ENCODE measurements around the gene NUBP2. TPM values are rescaled to one million over a fixed set of nuclear protein-coding genes. Genes with fewer than 3 reads are reported as not detected.

The NUBP2 gene
- total and polyA plus RNA-seq, 7 experiments from 2014 or later, result 39.3 to 98.9 (median 57.4) TPM

DNA sequence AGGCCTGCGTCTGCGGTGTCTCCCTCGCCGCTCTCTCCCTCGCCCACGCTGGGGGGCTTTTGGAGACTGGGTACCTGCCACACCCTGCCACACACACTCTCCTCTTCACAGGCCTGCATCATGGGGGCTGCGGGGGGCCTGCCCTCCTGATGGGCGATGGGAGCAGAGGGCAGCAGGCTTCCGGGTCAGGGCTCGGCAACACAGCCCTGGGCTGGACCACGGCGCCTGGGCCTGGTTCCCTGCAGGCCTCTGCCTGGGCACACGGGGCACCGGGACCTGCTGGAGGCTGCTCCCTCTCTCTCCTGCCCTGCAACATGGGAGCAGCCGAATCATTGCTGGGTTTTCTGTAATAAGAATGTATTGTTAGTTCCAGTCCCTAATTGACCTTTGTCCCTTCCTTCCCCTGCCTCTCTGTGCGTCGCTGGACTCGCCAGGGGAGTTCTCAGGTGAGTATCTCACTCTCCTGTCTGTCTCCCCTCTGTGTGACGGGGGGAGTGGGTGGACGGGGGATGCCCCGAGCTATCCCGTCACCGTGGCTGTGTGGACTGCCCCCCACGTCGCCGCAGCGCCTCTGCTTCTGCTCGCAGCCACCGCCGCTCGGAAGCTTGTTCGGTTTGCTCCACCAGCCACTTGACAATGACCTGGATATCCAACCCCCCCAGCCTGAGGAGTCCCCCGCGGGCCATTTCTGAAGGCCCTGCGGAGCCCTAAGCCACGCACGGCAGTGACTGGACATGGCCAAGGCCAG lies 24.9 kb upstream of the NUBP2 start:
- no peak for DNase-seq
- ChIA-PET POLR2A (no interaction called here), CTCF (no interaction called here)
- Histone ChIP-seq H3K9me3 (ENCODE audit: control insufficient read depth in 2 of 3, low read length in 3 of 3) (no peaks in the 10 kb centered on the region), H3K27me3 (ENCODE audit: control insufficient read depth in 2 of 2, insufficient read depth in 2 of 2, low read length in 2 of 2) (no peaks in the 10 kb centered on the region), H3K4me3 (ENCODE audit: low read length) (no peak overlapping the region), H3K36me3 (ENCODE audit: control insufficient read depth in 2 of 3, insufficient read depth in 3 of 3, low read length in 3 of 3) (peaks cover 0 to 67% (median 4%) of the 10 kb centered on the region in 3 experiments), H3K27ac (ENCODE audit: low read depth, low read length) (no peak overlapping the region), H3K4me1 (ENCODE audit: control insufficient read depth in 2 of 2, insufficient read depth in 2 of 2, low read length in 2 of 2) (no peaks in the 10 kb centered on the region)
- Mint-ChIP-seq H3K9me3 (no peaks in the 10 kb centered on the region), H3K27ac (peak overlapping the region in 3 of 9 donors; percentile 17 to 77 (median 46)), H3K4me1 (peaks cover 0 to 21% (median 14%) of the 10 kb centered on the region in 7 donors), H3K27me3 (no peaks in the 10 kb centered on the region), H3K36me3 (peaks cover 0 to 22% (median 3%) of the 10 kb centered on the region in 5 donors), H3K4me3 (peak overlapping the region in 2 of 10 donors; percentile 55 to 58)
- ATAC-seq, result peak; percentile 20
- intact Hi-C loops (cut with micrococcal nuclease), result no loop called here

DNA sequence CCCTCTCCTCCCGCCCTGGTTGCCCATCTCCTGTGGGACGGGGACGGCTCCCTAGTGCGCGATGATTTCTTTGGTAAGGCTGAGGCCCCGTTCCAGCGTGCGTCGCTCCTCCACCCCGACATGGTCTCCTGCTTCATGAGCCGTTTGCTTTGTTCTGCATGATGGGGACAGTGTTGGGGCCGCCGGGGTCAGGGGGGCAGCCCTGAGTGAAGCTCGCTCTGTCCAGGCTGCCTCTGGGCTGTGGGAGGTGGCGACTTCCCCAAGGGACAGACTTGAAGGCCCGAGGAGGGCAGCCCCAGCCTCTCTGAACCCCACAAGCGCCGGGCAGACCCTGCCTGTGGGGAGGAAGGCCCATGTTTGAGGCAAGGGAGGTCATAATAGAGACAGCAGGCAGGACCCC lies 23.8 kb upstream of the NUBP2 start:
- no peak for ATAC-seq
- Histone ChIP-seq H3K27ac (ENCODE audit: low read depth, low read length) (no peak overlapping the region), H3K27me3 (ENCODE audit: control insufficient read depth in 2 of 2, insufficient read depth in 2 of 2, low read length in 2 of 2) (no peaks in the 10 kb centered on the region), H3K36me3 (ENCODE audit: control insufficient read depth in 2 of 3, insufficient read depth in 3 of 3, low read length in 3 of 3) (peaks cover 0 to 71% (median 4%) of the 10 kb centered on the region in 3 experiments), H3K4me1 (ENCODE audit: control insufficient read depth in 2 of 2, insufficient read depth in 2 of 2, low read length in 2 of 2) (no peaks in the 10 kb centered on the region), H3K9me3 (ENCODE audit: control insufficient read depth in 2 of 3, low read length in 3 of 3) (no peaks in the 10 kb centered on the region), H3K4me3 (ENCODE audit: low read length) (no peak overlapping the region)
- intact Hi-C loops (cut with micrococcal nuclease), result no loop called here
- DNase-seq, result no peak
- no peaks in the 10 kb centered on the region for H3K9me3 Mint-ChIP-seq
- POLR2A ChIA-PET, result no interaction called here
- peak overlapping the region in 1 of 9 donors; percentile 59 for H3K27ac Mint-ChIP-seq
- no peaks in the 10 kb centered on the region for H3K27me3 Mint-ChIP-seq
- CTCF ChIA-PET, result no interaction called here
- H3K4me1 Mint-ChIP-seq, result peaks cover 0 to 21% (median 14%) of the 10 kb centered on the region in 7 donors
- peaks cover 0 to 20% (median 3%) of the 10 kb centered on the region in 5 donors for H3K36me3 Mint-ChIP-seq
- no peak overlapping the region for H3K4me3 Mint-ChIP-seq

DNA sequence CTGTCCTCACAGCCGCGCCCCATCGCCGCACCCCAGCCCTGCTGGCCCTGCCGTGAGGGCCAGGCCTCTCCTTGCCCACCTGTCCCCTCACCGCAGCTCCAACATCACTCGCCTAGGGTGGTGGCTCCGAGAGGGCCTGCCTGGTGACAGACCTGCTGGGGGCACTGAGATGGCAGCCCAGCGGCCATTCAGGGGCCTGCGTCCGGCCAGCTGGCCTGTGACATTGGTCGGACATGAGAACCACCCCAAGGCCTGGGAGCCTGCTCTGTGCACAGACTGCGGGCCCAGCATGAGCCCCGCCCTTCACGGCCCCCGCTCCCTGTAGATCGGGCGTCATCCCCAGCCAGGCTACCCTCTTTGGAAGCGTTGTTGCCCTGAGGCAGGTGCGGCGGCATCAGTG lies 23.2 kb upstream of the NUBP2 start:
- intact Hi-C loops (cut with micrococcal nuclease), result no loop called here
- ATAC-seq (no peak), DNase-seq (no peak)
- Mint-ChIP-seq H3K27ac (no peak overlapping the region), H3K4me1 (peaks cover 0 to 21% (median 14%) of the 10 kb centered on the region in 7 donors), H3K36me3 (peaks cover 0 to 20% (median 3%) of the 10 kb centered on the region in 5 donors), H3K27me3 (no peaks in the 10 kb centered on the region), H3K9me3 (no peaks in the 10 kb centered on the region), H3K4me3 (no peak overlapping the region)
- Histone ChIP-seq H3K27me3 (ENCODE audit: control insufficient read depth in 2 of 2, insufficient read depth in 2 of 2, low read length in 2 of 2) (no peaks in the 10 kb centered on the region), H3K4me1 (ENCODE audit: control insufficient read depth in 2 of 2, insufficient read depth in 2 of 2, low read length in 2 of 2) (no peaks in the 10 kb centered on the region), H3K9me3 (ENCODE audit: control insufficient read depth in 2 of 3, low read length in 3 of 3) (no peaks in the 10 kb centered on the region), H3K27ac (ENCODE audit: low read depth, low read length) (no peak overlapping the region), H3K4me3 (ENCODE audit: low read length) (no peak overlapping the region), H3K36me3 (ENCODE audit: control insufficient read depth in 2 of 3, insufficient read depth in 3 of 3, low read length in 3 of 3) (peaks cover 0 to 71% (median 4%) of the 10 kb centered on the region in 3 experiments)
- ChIA-PET POLR2A (no interaction called here), CTCF (no interaction called here)

DNA sequence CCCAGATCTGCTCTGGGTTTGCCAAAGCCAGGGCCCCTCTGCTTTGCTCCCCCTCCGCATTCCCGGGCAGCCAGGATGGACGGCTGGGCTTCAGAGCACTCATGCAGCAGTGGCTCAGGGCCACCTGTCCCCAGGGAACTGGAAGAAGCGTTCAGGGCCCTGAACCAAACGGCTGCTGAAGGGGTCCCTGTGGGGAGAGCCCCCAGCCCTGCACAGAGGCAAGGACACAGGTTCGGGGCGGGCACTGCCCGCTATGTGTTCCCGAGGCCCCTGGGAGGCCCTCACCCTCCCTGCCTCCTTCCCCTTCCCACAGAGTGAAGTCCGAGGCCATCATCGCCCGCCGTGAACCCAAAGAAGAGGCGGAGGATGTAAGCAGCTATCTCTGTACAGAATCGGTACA lies 21.8 kb upstream of the NUBP2 start:
- no peaks in the 10 kb centered on the region for H3K27me3 ChIP-seq (ENCODE audit: control insufficient read depth in 2 of 2, insufficient read depth in 2 of 2, low read length in 2 of 2)
- H3K4me1 ChIP-seq (ENCODE audit: control insufficient read depth in 2 of 2, insufficient read depth in 2 of 2, low read length in 2 of 2), result no peaks in the 10 kb centered on the region
- Mint-ChIP-seq H3K9me3 (no peaks in the 10 kb centered on the region), H3K4me3 (no peak overlapping the region), H3K4me1 (peaks cover 0 to 20% (median 13%) of the 10 kb centered on the region in 7 donors), H3K27me3 (no peaks in the 10 kb centered on the region), H3K27ac (peak overlapping the region in 1 of 9 donors; percentile 85), H3K36me3 (peaks cover 0 to 14% (median 3%) of the 10 kb centered on the region in 5 donors)
- ChIA-PET CTCF (no interaction called here), POLR2A (interaction anchor here (0.9 kb wide), 1 partner anchor 22 kb away, joined by 3 read pairs; the partner anchor contains the start of genes NUBP2 and SPSB3)
- H3K27ac ChIP-seq (ENCODE audit: low read depth, low read length), result no peak overlapping the region
- H3K4me3 ChIP-seq (ENCODE audit: low read length), result no peak overlapping the region
- no peaks in the 10 kb centered on the region for H3K9me3 ChIP-seq (ENCODE audit: control insufficient read depth in 2 of 3, low read length in 3 of 3)
- DNase-seq, result no peak
- peaks cover 0 to 78% (median 4%) of the 10 kb centered on the region in 3 experiments for H3K36me3 ChIP-seq (ENCODE audit: control insufficient read depth in 2 of 3, insufficient read depth in 3 of 3, low read length in 3 of 3)
- intact Hi-C loops (cut with micrococcal nuclease), result no loop called here
- no peak for ATAC-seq

DNA sequence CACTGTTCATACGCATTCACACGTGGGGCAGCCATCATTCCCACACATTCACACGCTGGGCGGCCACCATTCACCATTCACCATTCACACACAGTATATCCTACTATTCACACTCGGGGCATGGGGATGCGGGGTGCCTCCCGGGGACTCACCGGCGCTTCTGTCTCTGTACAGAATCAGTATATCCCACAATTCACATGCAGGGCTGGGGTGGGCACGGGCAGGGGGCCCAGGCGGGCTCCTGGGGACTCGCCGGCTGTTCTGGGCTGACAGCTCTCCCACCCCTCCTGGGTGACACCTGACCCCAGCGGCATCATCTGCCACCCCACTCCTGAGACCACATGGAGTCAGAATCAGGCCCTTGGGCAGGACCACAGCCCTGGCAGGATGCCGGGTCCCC lies 21.0 kb upstream of the NUBP2 start:
- CTCF ChIA-PET, result no interaction called here
- POLR2A ChIA-PET, result no interaction called here

DNA sequence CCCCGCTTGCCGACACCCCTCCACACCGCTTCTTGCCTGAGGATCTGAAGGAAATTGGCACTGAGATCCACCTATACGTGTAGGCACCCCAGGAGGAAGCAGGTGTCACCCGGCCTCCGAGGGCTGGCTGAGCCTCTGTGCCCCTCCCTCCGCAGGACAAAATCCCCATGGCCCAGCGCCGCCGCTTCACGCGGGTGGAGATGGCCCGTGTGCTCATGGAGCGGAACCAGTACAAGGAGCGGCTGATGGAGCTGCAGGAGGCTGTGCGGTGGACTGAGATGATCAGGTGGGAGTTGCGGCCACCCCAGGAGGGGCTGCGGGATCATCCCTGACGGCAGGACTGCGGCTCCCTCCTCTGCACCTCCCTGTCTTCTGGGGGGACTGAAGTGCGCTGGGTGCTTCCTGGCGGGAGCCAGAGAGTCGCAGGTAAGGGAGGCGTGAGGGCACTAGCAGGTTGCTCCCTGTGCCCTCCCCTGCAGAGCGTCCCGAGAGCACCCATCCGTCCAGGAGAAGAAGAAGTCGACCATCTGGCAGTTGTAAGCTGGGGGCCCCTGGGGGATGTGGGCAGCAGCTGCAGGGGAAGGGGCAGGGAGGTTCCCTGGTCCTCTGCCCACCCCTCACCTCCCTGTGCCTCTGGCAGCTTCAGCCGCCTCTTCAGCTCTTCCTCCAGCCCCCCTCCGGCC lies 20.4 kb upstream of the NUBP2 start:
- Histone ChIP-seq H3K4me3 (ENCODE audit: low read length) (no peak overlapping the region), H3K4me1 (ENCODE audit: control insufficient read depth in 2 of 2, insufficient read depth in 2 of 2, low read length in 2 of 2) (no peaks in the 10 kb centered on the region), H3K36me3 (ENCODE audit: control insufficient read depth in 2 of 3, insufficient read depth in 3 of 3, low read length in 3 of 3) (peaks cover 0 to 92% (median 4%) of the 10 kb centered on the region in 3 experiments), H3K27ac (ENCODE audit: low read depth, low read length) (no peak overlapping the region), H3K9me3 (ENCODE audit: control insufficient read depth in 2 of 3, low read length in 3 of 3) (no peaks in the 10 kb centered on the region), H3K27me3 (ENCODE audit: control insufficient read depth in 2 of 2, insufficient read depth in 2 of 2, low read length in 2 of 2) (no peaks in the 10 kb centered on the region)
- Mint-ChIP-seq H3K4me1 (peaks cover 0 to 8% (median 4%) of the 10 kb centered on the region in 7 donors), H3K27me3 (no peaks in the 10 kb centered on the region), H3K4me3 (no peak overlapping the region), H3K36me3 (peaks cover 0 to 14% (median 3%) of the 10 kb centered on the region in 5 donors), H3K9me3 (no peaks in the 10 kb centered on the region), H3K27ac (no peak overlapping the region)
- DNase-seq (no peak), ATAC-seq (no peak)
- ChIA-PET CTCF (no interaction called here), POLR2A (interaction anchor here (0.9 to 1.1 kb wide), 2 partner anchors 9 to 12 kb away, joined by 3 read pairs; partner anchors contain the start of gene NME3)
- intact Hi-C loops (cut with micrococcal nuclease), result no loop called here

More for the DNA sequence above, 21.0 kb upstream of the NUBP2 start:
- no peak for ATAC-seq
- peaks cover 0 to 13% (median 10%) of the 10 kb centered on the region in 7 donors for H3K4me1 Mint-ChIP-seq
- H3K9me3 Mint-ChIP-seq, result no peaks in the 10 kb centered on the region
- intact Hi-C loops (cut with micrococcal nuclease), result no loop called here
- peaks cover 0 to 86% (median 4%) of the 10 kb centered on the region in 3 experiments for H3K36me3 ChIP-seq (ENCODE audit: control insufficient read depth in 2 of 3, insufficient read depth in 3 of 3, low read length in 3 of 3)
- no peak overlapping the region for H3K27ac ChIP-seq (ENCODE audit: low read depth, low read length)
- peaks cover 0 to 14% (median 3%) of the 10 kb centered on the region in 5 donors for H3K36me3 Mint-ChIP-seq
- H3K27me3 ChIP-seq (ENCODE audit: control insufficient read depth in 2 of 2, insufficient read depth in 2 of 2, low read length in 2 of 2), result no peaks in the 10 kb centered on the region
- H3K27ac Mint-ChIP-seq, result no peak overlapping the region
- H3K27me3 Mint-ChIP-seq, result no peaks in the 10 kb centered on the region
- H3K4me3 Mint-ChIP-seq, result no peak overlapping the region
- no peaks in the 10 kb centered on the region for H3K4me1 ChIP-seq (ENCODE audit: control insufficient read depth in 2 of 2, insufficient read depth in 2 of 2, low read length in 2 of 2)
- H3K9me3 ChIP-seq (ENCODE audit: control insufficient read depth in 2 of 3, low read length in 3 of 3), result no peaks in the 10 kb centered on the region
- DNase-seq, result no peak
- H3K4me3 ChIP-seq (ENCODE audit: low read length), result no peak overlapping the region
